ENCODE results near the gene FOXB1. TPM values are rescaled to one million over a fixed set of nuclear protein-coding genes. Genes with fewer than 3 reads are reported as not detected.

Gene FOXB1
- total and polyA plus RNA-seq, 9 of the 15 experiments (the other 6 are each of a cell fraction or from before 2014, with no cell fraction given): not detected

DNA sequence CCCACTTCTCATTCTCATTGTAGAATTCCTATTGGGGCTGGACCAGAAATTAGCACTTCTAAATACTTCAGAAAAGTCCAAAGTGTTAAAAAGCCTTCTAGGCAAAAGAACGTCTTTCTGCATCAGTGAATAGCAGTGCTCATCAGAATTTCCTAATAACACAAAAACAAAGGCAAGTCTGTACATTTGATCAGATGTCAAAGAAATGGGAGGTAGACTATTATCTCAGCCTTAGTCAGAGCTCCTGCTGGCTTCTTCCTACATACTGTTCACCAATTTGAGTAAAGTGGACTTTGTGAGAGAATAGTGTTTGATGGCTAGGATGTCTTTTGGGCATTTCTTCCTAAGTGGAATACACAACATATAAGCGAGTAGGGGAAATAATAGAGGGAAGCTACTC, 48.7 kb downstream of the FOXB1 start:
- Histone ChIP-seq H2AFZ (ENCODE audit: low read depth, low read length) (no peak overlapping the region), H3K9me3 (replicated peaks; ENCODE audit: control insufficient read depth, insufficient read depth, low read depth, low read length) (no peaks in the 10 kb centered on the region), H3K4me1 (replicated peaks in 1 of 2; ENCODE audit: control insufficient read depth in 2 of 2, insufficient read depth in 2 of 2, low read length in 2 of 2) (no peaks in the 10 kb centered on the region), H3K9ac (ENCODE audit: insufficient read depth in 1 of 2, low read depth in 2 of 2, low read length in 2 of 2) (no peak overlapping the region), H4K20me1 (replicated peaks; ENCODE audit: control insufficient read depth, insufficient read depth, low read length) (no peaks in the 10 kb centered on the region), H3K4me2 (ENCODE audit: insufficient read depth, low read length) (no peak overlapping the region), H3K36me3 (ENCODE audit: control insufficient read depth, insufficient read depth, low read length) (no peaks in the 10 kb centered on the region), H3K27me3 (ENCODE audit: control insufficient read depth in 2 of 2, insufficient read depth in 2 of 2, low read length in 2 of 2) (no peaks in the 10 kb centered on the region), H3K79me2 (ENCODE audit: control insufficient read depth, insufficient read depth, low read length) (no peaks in the 10 kb centered on the region), H3K9me1 (ENCODE audit: control insufficient read depth, insufficient read depth, low read length) (no peaks in the 10 kb centered on the region), H3K4me3 (no peak overlapping the region), H3K27ac (ENCODE audit: extremely low read depth, low read depth, low read length) (no peak overlapping the region)
- no peak for FAIRE-seq
- no peak for ATAC-seq
- no peak for TF ChIP-seq ZNF212 (CRISPR knock-in tag; IDR thresholded peaks at IDR 0.05)
- no peak for TF ChIP-seq ARHGAP35 (IDR thresholded peaks at IDR 0.05; ENCODE audit: partially characterized antibody)
- TF ChIP-seq ZNF175 (CRISPR knock-in tag; IDR thresholded peaks at IDR 0.05; ENCODE audit: low read depth): no peak
- TF ChIP-seq SRSF7 (optimal IDR thresholded peaks at IDR 0.05; ENCODE audit: low read depth, low read length): no peak
- no peak for TF ChIP-seq PHB2 (IDR thresholded peaks at IDR 0.05; ENCODE audit: low read depth)
- TF ChIP-seq TAL1 (IDR thresholded peaks at IDR 0.05): no peak
- no peak for TF ChIP-seq CBFA2T2 (conservative IDR thresholded peaks at IDR 0.05)
- TF ChIP-seq HSF4 (CRISPR knock-in tag; IDR thresholded peaks at IDR 0.05; ENCODE audit: borderline replicate concordance): no peak
- TF ChIP-seq NCOR1 (IDR thresholded peaks at IDR 0.05): no peak
- no peak for TF ChIP-seq TBL1XR1 (IDR thresholded peaks at IDR 0.05; ENCODE audit: low read length in 2 of 2)
- TF ChIP-seq MAZ (CRISPR knock-in tag; conservative IDR thresholded peaks at IDR 0.05 in 1 of 2, IDR thresholded peaks at IDR 0.05 in 1 of 2): no peak
- TF ChIP-seq NFYB (IDR thresholded peaks at IDR 0.05; ENCODE audit: extremely low read depth, insufficient read length): no peak
- TF ChIP-seq RBM34 (IDR thresholded peaks at IDR 0.05; ENCODE audit: borderline replicate concordance, insufficient read depth, low read length): no peak
- TF ChIP-seq, protein P1, sequence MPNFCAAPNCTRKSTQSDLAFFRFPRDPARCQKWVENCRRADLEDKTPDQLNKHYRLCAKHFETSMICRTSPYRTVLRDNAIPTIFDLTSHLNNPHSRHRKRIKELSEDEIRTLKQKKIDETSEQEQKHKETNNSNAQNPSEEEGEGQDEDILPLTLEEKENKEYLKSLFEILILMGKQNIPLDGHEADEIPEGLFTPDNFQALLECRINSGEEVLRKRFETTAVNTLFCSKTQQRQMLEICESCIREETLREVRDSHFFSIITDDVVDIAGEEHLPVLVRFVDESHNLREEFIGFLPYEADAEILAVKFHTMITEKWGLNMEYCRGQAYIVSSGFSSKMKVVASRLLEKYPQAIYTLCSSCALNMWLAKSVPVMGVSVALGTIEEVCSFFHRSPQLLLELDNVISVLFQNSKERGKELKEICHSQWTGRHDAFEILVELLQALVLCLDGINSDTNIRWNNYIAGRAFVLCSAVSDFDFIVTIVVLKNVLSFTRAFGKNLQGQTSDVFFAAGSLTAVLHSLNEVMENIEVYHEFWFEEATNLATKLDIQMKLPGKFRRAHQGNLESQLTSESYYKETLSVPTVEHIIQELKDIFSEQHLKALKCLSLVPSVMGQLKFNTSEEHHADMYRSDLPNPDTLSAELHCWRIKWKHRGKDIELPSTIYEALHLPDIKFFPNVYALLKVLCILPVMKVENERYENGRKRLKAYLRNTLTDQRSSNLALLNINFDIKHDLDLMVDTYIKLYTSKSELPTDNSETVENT (CRISPR knock-in tag; IDR thresholded peaks at IDR 0.05): no peak
- TF ChIP-seq RNF2 (IDR thresholded peaks at IDR 0.05): no peak
- TF ChIP-seq CREB3 (tag; conservative IDR thresholded peaks at IDR 0.05; ENCODE audit: low read depth): no peak
- TF ChIP-seq NR3C1 (CRISPR knock-in tag; IDR thresholded peaks at IDR 0.05): no peak
- no peak for TF ChIP-seq GTF2B (IDR thresholded peaks at IDR 0.05; ENCODE audit: extremely low read depth, insufficient read length)
- DNase-seq (ENCODE audit: extremely low read depth in 1 of 4, low spot score in 3 of 4): no peak
- intact Hi-C loops (cut with micrococcal nuclease): no loop called here
- POLR2A ChIA-PET: no interaction called here
- WGBS (ENCODE audit: insufficient coverage, low coverage, missing lambda C conversion rate): 0% methylated on average over 2 of the region's 2 CpGs
- BruUV-seq (replicated peaks): no TSS peak
- in situ Hi-C loops (cut with MboI): no loop called here
- CTCF ChIA-PET (ENCODE audit: low intra/inter-chr PET ratio): no interaction called here
